GM21786 (cell line): ENCODE results near the gene GPHA2.

Source experiments
- ATAC-seq: cut with Tn5 transposase; IDR thresholded peaks from one replicate; pipeline ENCODE4 v1.9.1; 2021; ENCODE audit not compliant: unreplicated experiment

The GPHA2 gene

GRCh38 chr11:64911689-64912088 is 24.0 kb downstream of the GPHA2 start:
- ATAC-seq: no peak

- ATAC-seq: no peak
Measured at GRCh38 chr11:64911142-64911541, 24.6 kb downstream of the GPHA2 start.

- no peak for ATAC-seq
Measured at GRCh38 chr11:64910451-64911093, 25.1 kb downstream of the GPHA2 start.

- no peak for ATAC-seq
Measured at GRCh38 chr11:64909653-64910343, 25.9 kb downstream of the GPHA2 start.

GRCh38 chr11:64908766-64909165 is 26.9 kb downstream of the GPHA2 start:
- no peak for ATAC-seq

GRCh38 chr11:64906314-64906635 is 29.4 kb downstream of the GPHA2 start:
- ATAC-seq: no peak

GRCh38 chr11:64905516-64906313 is 30.0 kb downstream of the GPHA2 start:
- no peak for ATAC-seq

- no peak for ATAC-seq
Measured at GRCh38 chr11:64903291-64903833, 32.3 kb downstream of the GPHA2 start.

- ATAC-seq: no peak
Measured at GRCh38 chr11:64902102-64902900, 33.4 kb downstream of the GPHA2 start.

- ATAC-seq: no peak
Measured at GRCh38 chr11:64900774-64901173, 34.9 kb downstream of the GPHA2 start.

GRCh38 chr11:64900263-64900678 is 35.4 kb downstream of the GPHA2 start:
- no peak for ATAC-seq

GRCh38 chr11:64898541-64898940 is 37.2 kb downstream of the GPHA2 start:
- no peak for ATAC-seq

- ATAC-seq: no peak
Measured at GRCh38 chr11:64898076-64898445, 37.6 kb downstream of the GPHA2 start.

GRCh38 chr11:64897381-64898075 is 38.2 kb downstream of the GPHA2 start:
- ATAC-seq: no peak

- ATAC-seq: no peak
Measured at GRCh38 chr11:64896448-64897022, 39.2 kb downstream of the GPHA2 start.

- no peak for ATAC-seq
Measured at GRCh38 chr11:64894812-64895452, 40.8 kb downstream of the GPHA2 start.

- no peak for ATAC-seq
Measured at GRCh38 chr11:64894070-64894811, 41.5 kb downstream of the GPHA2 start.

GRCh38 chr11:64893194-64894069 is 42.3 kb downstream of the GPHA2 start:
- ATAC-seq: no peak
